ENCODE results near the gene RNF38.
A peak's percentile ranks its signal among the peaks of the same experiment; 100 is the strongest.
"Not testable (repeated sequence)": the region's sequence is repeated elsewhere in the genome, so short reads cannot be mapped to it uniquely, and the experiment has no call there.

RNF38 gene

DNA sequence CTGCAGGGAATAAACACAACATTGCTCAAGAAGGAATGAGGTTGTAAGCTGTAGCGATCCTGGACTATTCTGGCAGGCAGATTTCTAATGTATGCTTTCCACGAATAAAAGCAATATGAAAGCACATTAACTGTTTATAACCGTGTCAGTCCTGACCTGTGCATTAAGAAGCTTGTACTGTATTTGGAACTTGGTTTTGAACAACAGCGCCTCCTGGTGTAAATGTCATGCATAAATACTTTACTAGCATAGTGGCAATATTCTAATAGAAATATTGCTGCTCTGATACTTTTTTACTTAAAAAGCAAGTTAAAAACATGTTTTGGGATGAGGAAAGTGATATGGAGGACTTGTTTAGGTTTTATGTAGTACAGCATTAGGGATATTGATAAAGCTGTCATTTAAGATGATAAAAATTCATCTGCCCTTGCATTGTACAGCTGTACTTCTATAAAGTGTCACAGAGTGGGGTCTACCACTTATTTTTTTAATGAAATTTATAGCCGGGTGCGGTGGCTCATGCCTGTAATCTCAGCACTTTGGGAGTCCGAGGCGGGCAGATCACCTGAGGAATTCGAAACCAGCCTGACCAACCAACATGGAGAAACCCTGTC, 71.2 kb downstream of the RNF38 start:
- peak; percentile 73 for DNase-seq

DNA sequence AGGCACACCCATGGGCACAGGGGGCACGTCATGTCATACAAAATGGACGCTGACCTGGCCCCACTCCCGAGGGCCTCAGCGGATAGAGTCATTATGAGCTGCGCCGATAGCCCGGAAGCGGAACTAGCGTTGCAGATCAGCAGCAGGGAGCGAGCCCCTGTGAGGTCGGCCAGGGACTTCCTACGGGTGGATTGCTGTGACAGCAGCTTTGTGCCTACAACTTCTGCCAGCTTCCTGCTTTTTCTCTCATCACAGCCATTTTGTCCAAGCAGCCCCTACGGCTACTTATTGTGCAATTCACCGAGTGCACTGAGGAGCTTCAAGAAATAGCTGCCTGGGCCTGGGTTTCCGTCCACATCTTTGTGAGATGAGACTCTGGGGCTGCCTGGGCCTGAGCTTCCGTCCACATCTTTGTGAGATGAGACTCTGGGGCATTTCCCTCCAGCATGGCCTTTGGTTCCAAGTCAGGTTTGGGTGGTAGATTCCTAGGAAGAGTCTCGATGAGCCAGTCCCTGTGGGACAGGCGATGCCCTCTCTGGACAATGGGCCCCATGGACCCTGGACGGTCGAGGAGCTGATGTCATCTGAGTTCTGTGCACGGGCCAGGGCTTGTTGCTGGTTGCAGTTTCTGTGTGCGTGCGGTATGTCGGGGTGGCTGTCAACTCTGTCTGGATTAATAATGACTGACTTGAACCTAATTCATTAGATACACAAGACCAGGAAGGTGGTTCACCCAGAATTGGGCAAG, 74.8 kb downstream of the RNF38 start:
- no peak for DNase-seq

DNA sequence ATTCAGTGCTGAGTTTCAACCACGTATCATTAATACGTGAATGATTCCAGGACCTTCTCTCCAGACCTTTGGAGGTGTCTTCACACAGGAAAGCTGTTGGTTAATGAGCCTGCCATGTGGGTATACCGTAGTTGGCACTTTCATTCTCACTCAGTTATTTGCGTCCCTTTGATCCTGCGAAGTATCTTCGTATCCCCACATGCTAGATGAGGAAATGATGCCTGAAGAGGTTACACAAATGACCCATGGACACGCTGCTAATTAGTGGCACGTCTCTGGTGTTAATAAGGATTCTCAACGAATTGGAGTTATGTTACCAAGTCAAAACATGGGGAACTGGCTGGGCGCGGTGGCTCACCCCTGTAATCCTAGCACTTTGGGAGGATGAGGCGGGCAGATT, 76.1 kb downstream of the RNF38 start:
- no peak for DNase-seq

DNA sequence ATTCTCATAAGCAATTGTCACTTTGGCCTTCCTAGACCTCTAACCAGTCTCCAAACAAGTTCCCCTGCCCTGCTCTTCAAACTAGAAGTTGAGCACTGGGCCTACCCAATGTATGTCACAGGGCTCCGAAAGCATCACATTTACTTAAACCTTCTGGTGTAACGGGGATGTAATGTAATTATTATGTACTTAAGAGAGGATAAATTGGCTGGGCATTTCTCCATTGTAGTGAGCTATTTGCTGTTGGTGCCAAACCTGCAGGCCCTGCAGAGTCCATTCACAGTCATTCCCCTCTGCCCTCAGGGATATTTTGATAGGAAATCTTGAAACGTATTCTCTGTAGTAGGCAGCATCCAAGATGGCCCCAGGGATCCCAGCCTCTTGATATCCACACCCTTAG, 77.6 kb downstream of the RNF38 start:
- no peak for DNase-seq

DNA sequence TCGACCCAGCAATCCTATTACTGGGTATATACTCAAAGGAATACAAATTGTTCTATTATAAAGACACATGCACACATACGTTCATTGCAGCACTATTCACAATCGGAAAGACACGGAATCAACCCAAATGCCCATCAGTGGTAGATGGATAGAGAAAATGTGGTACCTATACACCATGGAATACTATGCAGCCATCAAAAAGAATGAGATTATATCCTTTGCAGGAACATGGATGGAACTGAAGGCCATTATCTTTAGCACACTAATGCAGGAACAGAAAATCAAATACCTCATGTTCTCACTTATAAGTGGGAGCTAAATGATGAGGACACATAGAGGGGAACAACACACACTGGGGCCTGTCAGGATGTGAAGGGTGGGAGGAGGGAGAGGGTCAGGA, 78.2 kb downstream of the RNF38 start:
- DNase-seq: not testable (repeated sequence)

DNA sequence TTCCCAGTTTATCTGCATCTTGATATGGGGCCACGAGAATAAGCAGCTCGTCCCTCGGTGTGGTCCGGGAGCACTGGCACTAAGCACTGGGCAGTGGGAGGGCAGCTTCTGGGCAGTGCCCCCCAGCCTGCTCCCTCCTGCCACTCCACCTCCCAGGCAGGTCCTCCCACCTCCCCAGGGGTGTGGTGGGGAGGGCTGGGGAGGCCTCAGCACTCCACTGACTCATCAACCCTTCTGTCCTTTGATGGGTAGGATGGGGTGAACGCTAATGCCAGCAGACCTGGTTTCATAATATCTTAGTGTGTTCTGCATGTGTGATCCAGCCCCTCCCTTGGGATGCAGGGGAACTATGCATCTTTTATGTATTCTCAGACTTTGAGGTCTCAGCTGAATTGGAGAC, 79.6 kb downstream of the RNF38 start:
- no peak for DNase-seq

DNA sequence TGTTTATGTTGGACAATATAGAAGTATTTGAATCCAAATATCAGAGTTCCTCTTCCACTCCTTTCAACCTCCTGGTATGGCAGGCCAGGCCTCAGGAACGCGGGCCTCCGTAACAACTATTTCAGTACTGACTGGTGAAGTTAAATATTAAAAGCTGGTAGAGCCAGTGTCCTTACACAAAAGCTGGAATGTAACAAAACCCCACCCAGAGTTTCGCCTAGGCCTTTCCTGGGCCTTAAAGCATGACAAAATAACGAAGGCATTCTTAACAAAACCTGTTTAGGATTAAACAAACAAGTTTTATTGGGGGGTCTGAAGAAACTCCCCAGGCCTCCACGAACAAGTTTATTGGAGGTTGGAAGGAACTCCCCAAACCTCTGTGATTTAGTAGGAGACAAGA, 80.3 kb downstream of the RNF38 start:
- DNase-seq: no peak

DNA sequence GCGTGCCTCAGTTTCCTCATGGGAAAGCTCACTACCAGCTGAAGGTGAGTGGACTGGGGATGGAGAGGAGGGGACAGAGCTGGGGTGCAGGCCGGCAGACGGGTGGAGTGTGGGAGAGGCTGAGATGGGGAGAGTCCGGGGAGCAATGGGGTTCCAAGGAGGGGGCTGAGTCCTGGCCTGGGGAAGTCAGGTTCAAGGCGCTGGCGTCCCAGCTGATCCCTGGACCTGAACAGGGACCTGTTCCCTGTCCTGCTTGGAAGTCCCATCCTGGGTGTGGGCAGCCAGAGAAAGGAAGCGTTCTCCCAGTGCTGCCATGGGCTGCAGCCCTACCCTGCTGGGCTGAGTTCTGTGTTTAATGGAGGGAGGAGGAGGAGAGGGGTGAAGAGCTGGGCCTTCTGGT, 80.9 kb downstream of the RNF38 start:
- DNase-seq: no peak

DNA sequence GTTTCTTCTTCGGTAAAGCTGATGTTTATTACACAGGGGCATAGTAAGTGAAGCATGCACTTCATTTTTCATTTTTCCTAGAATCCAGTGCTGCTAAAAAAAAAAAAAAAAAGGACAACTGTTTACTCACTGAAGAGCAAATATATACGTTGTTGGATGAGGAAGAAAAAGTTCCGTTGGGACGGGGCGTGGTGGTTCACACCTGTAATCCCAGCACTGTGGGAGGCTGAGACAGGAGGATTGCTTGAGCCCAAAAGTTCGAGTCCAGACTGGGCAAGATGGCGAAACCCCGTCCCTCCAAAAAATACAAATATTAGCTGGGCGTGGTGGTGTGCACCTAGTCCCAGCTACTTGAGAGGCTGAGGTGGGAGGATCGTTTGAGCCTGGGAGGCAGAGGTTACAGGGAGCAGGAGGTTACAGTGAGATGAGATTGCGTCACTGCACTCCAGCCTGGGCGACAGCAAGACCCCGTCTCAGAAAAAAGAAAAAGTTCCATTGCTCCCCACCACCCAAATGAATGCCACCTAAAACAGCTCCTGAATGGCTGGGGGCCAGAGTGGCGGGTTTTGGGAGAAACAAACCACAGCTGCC, 81.8 kb downstream of the RNF38 start:
- no peak for DNase-seq

DNA sequence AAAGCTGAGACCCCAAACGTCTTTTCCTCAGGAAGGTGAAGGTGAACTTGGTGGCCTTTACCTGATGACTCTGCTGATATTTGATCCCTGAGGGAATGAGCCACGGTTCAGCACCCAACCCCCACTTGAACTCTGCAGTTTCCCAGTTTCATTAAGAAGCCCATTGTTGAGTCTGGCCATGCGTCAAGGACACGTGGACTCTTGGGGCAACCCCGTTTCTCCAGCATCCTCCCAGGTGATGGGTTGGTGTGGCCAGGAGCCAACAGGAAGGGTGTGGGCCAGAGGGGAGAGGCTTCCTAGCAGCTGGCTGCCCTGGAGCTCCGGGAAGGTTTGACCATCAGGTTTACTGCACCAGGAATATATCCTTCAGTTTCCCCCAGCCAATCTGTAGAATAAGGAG, 82.3 kb downstream of the RNF38 start:
- no peak for DNase-seq

DNA sequence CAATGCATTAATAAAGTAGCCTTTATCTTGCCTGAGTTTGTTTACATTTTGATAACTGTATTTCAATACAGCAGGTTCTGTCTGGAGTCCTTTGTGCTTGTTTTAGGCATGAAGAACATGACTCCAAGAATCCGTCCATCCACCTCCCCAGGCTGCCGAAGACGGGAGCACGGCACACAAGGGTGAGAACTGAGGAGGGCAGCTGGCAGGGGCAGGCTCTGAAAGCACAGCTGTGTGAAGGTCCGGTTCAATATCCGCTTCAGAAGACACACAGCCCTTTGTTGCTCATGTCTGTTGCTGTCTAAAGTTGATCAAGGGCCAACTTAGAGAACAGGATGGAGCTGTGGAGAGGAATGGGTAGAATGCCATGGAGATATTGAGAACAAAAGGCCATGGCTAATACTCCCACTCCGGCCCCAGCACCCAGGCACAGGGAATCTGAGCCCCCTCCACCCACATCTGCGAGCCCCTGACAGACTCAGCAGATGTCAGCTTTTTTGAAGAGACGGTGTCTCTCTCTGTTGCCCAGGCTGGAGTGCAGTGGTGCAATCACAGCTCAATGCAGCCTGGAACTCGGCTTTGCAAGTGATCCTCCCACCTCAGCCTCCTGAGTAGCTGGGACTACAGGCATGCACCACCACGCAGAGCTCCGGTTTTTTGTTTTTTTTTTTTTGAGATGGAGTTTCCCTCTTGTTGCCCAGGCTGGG, 83.3 kb downstream of the RNF38 start:
- no peak for DNase-seq

DNA sequence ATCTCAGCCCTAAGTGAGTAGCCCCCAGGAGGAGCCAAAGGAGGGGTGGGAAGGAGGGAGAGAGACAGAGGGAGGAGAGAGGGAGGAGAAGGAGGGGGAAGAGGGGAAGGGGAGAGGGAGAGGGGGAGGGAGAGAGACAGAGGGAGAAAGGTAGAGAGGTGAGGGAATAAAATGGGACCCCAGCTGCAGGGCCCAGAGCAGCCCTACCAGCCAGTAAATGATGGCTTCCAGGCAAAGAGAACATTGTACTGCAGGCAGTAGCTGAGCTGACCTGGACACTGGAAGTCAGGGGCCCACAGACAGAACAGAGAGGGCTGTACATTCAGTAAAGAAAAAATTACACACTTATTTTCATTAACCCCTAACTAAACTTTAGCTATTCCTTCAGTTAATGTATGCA, 84.0 kb downstream of the RNF38 start:
- no peak for DNase-seq

DNA sequence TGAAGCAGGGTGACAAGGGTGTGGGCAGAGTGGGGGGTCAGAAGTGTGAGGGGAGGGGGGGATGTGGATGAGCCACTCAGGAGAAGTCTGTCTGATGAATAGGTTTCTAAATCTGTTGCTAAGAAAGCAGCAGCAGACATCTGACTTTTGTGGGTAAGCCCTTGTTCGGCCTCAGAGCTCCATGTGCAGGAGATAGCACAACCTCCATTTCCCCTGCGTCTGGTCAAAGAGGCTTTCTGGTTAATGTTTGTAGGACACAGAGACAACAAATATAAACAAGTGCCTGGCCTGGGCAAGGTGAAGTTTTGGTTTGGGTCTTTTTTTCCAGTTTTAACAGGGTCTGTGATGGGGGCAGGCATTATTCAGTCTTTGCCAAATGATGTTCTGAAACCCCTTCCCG, 84.8 kb downstream of the RNF38 start:
- no peak for DNase-seq

DNA sequence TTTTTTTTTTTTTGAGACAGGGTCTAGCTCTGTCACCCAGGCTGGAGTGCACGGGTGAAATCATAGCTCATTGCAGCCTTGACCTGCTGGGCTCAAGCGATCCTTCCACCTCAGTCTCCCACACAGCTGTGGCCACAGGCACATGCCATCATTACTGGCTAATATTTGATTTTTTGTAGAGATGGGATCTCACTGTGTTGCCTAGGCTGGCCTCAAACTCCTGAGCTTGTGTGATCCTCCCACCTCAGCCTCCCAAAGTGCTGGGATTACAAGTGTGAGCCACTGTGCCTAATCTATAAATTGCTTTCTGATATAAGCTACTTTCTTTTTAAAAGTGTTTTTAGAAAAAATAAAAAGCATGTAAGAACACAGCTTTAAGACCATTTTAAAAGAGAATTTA, 85.3 kb downstream of the RNF38 start:
- no peak for DNase-seq

DNA sequence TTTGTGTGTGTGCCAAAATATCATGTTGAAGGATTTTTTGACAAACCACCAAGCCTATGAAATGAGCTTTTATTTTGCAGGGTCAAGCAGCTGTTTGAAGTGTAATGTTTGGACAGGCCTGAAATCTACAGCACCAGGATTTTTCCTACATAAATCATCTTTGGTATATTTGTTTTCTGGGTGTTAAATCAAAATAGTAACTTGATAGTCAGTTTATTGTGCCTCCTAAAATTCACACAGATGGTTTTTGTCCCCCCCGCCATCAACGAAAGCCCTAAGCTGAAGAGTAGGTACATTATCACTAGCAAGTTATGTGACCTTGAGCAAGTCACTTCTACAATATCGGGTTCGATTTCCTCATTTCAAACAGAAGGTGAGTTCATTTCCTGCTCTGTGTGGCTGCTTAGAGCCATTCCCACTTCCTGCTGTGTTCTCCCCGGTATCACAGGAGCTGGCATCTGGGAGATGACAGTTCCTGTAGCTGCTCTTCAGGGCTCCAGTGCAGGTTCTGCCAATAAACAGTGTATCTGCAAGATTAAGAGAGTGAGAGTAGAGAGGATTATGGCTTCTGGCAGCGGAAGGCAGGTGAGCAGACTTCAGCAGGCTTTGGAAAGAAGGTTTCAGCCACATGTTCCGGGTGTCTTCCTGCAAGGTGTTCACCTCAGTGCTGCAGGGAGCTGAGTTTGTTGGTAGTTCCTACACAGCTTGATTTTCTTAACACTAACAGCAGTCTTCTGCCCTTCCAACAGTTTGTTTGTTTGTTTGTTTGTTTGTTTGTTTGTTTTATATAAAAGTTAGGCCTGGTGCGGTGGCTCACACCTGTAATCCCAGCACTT, 93.4 kb downstream of the RNF38 start:
- peak; percentile 21 for DNase-seq

DNA sequence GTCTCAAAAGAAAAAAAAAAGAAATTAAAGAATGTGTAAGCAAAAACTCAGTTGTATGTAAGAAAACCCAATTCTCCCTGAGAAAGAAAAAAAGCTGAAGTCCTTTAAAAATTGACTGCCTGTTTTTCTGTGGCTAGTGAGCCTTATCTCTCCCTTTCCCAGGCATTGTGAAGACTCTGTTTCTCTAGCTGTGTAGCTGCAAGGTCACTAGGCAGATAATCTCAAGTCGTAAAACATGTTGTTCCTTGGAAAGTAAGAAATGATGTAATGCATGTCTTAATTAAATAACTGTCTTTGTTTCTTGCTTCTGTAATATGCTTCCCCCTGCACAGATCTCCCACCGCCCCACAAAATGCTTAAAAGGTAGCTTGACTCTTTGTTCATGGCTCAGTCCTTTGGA, 95.7 kb downstream of the RNF38 start:
- DNase-seq: not testable (repeated sequence)

DNA sequence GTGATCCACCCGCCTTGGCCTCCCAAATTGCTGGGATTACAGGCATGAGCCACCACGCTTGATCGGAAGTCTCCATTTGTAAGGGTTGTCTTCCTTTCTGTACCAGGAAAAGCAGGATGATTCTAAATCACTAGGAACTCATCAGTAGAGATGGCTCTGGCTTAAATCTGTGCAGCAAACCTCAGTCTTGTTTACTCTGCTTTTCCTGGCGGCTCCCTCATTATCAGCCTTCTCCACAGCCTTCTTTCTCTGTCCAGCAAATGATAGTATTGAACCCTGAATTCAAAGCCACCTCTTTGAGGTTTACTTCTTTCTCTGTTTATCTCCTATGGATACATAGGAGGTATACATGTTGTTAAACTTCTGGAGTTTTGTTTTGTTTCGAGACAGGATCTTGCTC, 98.8 kb downstream of the RNF38 start:
- DNase-seq: no peak

DNA sequence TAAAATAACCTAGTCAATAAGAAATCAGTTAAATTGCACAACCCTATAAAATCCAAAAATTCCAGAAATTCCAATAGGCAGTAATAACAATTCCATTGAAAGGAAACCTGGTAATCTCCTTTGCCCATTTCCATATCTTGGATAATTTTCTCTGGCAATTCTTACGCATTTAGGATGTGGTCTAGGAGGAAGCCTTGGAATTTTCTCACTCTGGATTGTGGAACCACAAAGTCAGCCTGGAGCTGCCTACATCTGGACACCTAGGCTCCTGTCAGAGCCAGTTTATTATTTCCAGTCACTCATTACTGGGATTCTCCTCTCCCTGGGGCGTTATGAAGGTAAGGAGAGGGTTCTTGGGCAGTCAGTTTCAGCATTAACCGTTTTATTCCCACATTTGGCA, 101.5 kb downstream of the RNF38 start:
- DNase-seq: peak; percentile 85

DNA sequence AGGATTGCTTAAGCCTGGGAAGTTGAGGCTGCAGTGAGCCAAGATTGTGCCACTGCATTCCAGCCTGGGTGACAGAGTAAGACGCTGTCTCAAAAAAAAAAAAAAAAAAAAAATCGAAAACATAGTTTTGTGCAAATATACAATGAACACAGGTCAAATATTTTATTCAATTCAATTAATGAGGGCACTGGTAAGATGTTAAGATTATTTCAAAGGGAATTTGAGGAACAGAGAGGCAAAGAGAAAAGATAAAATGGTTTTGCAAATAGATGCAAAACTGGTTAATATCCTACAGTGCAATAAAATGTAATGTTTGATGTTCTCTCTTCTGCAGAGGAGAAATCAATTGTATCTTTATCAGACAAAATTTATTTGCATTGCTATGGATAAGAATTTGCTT, 102.3 kb downstream of the RNF38 start:
- DNase-seq: no peak

DNA sequence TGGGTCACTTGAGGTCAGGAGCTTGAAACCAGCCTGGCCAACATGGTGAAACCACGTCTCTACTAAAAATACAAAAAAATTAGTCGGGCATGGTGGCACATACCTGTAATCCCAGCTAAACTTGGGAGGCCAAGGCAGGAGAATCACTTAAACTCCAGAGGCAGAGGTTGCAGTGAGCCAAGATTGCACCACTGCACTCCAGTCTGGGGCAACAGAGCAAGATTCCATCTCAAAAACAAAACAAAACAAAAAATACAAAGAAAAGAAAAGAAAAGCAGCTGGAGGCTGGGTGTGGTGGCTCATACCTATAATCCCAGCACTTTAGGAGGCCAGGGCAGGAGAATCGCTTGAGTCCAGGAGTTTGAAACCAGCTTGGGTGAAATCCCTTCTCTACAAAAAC, 105.1 kb downstream of the RNF38 start:
- not testable (repeated sequence) for DNase-seq

DNA sequence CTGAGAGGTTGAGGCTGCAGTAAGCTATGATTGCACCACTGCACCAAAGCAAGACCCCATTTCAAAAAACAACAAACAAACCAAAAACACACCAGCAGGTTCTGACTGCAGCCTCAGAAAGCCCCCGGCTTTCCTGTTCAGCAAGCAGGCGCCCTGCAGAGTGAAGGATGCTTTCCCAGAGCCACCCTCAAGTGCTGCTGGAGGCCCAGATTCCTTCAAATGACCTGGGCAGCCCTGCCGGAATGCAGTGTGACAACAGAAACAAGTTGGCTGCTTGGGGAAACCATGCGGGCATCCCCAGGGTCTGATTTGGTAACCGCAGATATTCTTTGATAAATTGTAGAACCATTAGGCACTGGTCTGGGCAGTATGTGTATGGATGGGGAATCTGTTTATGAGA, 106.2 kb downstream of the RNF38 start:
- no peak for DNase-seq

DNA sequence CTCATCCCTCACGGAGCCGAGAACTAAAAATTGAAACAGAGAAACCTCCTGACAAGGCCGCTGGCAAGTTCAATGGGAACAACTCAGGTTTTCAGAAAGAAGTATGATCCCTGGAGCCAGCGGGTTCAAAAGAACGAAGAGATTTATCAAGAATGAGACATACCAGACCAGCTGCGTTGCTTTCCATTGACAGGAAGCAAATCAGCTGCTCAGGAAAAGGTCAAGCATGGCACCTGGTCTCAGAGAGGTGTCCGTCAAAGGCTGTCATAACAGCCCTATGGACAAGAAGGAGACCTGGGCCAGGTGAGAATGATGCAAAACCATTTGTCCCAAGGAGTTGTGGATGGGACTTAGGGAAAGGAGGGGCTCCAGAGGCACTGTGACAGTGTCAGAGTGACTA, 106.9 kb downstream of the RNF38 start:
- DNase-seq: no peak

DNA sequence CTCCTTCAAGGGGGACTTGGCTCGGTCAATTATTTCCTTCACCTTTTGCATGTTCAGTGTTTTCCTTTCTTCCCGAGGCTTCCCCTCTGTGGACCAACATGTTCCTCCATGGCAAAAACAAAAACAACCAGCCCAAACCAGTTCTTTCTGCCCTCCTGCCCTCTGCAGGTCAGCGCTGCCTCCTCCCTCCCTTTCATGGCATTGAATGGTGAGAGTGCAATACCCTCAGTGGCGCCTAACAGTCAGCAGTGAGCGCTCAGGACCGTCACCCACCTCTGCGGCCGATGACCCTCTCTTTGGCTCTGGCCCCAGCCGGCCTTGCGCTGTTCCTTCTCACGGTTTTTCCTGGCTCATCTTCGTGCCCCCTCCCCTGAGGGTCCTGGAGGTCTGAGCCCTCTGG, 107.4 kb downstream of the RNF38 start:
- no peak for DNase-seq

All from EL (cell line).